NCI-H1694 (cell line): ENCODE results near the gene POM121C.
"Not testable (repeated sequence)": the region's sequence is repeated elsewhere in the genome, so short reads cannot be mapped to it uniquely, and the experiment has no call there.

Experiments used
- DNase-seq: peaks from one replicate; lab custom pipeline; 2025; lab: John Stamatoyannopoulos, UW

The POM121C gene

DNA sequence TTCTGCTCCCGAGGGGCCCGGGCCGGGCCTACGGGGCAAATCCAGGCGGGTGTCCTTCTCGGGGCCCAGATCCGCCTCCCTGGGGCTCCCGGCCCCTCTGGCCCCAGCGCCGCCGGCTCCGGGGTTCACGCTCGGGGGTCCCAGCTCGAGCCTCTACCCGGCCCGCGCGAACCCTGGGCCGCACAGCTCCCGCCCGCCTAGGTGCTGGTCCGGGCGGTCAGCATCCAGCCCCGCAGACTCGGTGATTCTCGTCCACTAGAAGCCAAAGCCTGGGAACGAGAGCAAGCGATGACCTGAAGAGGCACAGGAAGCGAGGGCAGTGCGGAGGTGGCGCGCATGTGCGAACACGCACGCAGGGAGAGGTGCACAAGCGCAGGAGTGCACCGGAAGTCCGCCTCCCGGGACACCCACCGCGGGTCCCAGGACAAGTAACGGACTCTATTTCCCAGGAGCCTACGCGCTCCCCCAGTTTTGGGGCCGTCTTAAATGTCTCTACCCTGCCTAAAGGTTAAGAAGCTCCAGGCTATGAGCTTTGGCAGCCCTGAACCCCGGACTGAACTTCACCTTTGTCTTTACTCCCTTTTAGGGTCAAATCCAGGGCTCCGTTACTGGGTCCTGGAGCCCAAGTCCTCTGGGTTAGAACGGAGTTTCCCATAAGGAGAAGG, at the start of gene POM121C:
Gene POM121C, minus strand, starts transcription at position 321 of the 665 bp plus-strand sequence. CDS start 44,803 bp downstream, outside the sequence.
- DNase-seq: peak; percentile 64

DNA sequence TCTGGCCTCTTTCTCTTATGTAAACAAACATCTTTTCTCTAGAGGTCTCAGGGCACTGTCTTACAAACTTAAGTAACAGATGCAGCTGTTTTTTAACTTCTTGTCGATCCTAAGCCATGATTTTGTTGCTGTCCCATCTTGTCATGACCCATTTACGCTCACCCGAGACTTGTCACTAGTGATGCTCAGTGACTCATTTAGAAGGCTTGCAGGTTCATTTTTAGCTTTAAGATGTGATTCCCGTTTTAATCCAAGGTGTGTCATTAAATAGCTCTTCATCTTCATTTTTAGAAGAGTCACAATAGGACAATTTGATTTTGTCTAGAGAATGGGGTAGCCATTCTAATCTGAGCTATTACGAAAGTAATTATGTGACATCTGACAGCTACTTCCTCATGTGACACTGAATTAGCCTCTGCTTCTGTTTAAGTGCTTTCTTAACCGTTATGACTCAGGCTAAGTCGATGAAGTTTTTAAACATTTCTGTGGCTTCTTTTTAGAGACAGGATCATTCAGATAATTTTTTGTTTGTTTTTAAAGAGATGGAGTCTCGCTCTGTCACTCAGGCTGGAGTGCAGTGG, 48.7 kb upstream of the POM121C start:
- DNase-seq: no peak

GRCh38 chr7:75533926-75534325, 47.8 kb upstream of the POM121C start:
- no peak for DNase-seq

GRCh38 chr7:75532639-75533038, 46.5 kb upstream of the POM121C start:
- DNase-seq: no peak

DNA sequence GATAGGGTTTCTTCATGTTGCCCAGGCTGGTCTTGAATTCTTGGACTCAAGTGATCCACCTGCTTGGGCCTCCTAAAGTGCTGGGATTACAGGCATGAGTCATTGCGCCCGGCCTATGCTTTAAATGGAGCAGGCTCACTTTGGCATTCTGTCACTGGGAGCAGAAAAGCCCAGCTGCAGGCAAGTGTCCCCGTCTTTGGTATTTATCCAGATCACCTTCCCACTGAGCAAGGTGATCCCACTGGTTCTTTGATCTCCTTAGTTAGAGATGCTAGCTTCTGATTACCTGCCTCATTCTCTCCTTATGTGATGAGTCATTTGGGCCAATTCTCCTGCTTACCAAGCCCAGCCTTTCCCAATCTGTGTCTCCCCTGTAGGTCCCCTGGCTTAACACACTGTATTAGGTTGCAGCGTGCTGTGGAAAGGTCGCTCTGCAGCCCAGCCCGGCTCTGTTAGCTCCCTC, 45.3 kb upstream of the POM121C start:
- DNase-seq: no peak

DNA sequence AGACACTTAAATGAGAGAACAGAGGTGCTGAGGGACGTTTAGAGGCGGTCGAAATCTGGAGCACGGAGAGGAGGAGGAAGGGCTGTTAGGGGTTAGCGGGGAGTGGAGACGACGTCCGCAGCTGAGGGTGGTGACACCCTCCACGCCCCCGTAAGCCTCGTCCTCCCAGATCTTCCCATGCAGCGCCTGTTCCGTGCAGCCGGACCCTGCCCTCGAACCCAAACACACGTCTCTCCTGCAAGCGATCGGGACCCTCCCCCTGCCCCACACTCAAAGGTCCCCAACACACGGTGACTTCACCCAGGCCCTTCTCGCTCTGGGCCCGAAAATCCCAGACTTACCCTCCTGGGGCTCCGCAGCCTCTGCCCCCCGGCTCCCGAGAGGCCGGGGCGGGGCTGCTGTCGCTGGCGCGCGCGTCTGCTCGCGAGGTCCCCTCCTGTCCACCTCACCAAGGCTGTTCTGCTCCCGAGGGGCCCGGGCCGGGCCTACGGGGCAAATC, 41.2 kb upstream of the POM121C start:
- not testable (repeated sequence) for DNase-seq

- DNase-seq: not testable (repeated sequence)
These were observed 35.6 kb upstream of the POM121C start for GRCh38 chr7:75521727-75522126.

GRCh38 chr7:75518842-75519241, 32.7 kb upstream of the POM121C start:
- DNase-seq: not testable (repeated sequence)

GRCh38 chr7:75509033-75509432, 22.9 kb upstream of the POM121C start:
- not testable (repeated sequence) for DNase-seq

DNA sequence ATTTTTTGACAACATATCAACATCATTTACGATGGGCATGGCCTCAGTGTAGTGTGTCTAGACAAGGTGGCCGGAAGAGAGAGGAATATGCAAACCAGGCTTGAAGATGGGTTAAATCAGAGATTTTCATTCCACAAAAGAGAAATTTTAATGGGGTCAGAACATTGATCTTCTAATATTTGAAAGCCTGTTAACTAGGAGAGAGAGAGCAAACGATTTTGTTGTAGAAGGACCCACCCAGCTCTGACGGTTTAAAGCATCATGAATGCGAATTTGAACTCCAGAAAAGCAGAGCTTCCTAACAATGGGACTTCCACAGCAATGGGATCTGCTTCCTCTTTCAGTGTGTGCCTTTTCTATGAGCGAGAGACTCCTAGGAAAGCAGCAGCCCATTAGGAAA, 5.9 kb upstream of the POM121C start, which contains the start of gene SPDYE5:
Gene SPDYE5, plus strand, starts transcription at position 301 of the 400 bp plus-strand sequence. CDS start 1,728 bp downstream, outside the sequence.
- not testable (repeated sequence) for DNase-seq

- not testable (repeated sequence) for DNase-seq
These were observed 632 bp downstream of the POM121C start for GRCh38 chr7:75485355-75485978.

- DNase-seq: not testable (repeated sequence)
These were observed 5.8 kb downstream of the POM121C start for GRCh38 chr7:75480313-75480712.

- not testable (repeated sequence) for DNase-seq
These were observed 8.6 kb downstream of the POM121C start for GRCh38 chr7:75477457-75477856.

DNA sequence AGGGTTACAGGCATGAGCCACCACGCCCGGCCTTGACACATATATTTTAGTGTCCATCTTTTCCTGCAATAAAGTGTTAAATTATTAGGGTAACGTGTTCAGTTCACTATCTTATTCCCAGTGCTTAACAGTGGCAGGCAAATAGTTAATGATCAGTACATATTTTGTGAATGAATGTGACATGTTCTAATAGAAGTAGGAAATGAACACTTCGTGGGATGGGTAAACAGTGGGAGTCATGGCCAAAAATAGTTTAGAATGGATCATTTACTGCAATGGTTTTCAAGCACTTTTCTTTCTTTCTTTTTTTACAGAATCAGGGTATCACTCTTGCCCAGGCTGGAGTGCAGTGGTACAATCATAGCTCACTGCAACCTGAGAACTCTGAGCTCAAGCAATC, 15.9 kb downstream of the POM121C start:
- not testable (repeated sequence) for DNase-seq

GRCh38 chr7:75460541-75460940, 25.6 kb downstream of the POM121C start:
- not testable (repeated sequence) for DNase-seq

DNA sequence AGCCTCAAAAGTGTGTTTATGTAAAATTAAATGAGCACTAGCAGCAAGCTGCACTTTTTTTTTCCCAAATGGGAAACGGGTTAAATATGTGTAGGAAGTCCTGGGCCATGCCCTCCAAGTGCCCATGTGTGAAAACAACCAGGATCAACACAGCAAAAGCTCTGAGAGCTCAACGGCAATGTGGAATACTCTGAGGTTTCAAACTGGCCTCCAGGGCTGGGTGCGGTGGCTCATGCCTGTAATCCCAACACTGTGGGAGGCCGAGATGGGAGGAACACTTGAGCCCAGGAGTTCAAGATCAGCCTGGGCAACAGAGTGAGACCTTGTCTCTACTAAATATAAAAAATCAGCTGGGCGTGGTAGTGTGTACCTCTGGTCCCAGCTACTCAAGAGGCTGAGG, 28.1 kb downstream of the POM121C start:
- not testable (repeated sequence) for DNase-seq

- DNase-seq: not testable (repeated sequence)
These were observed 29.7 kb downstream of the POM121C start for GRCh38 chr7:75456403-75456802.

- DNase-seq: not testable (repeated sequence)
These were observed 33.6 kb downstream of the POM121C start for GRCh38 chr7:75452494-75452955.

DNA sequence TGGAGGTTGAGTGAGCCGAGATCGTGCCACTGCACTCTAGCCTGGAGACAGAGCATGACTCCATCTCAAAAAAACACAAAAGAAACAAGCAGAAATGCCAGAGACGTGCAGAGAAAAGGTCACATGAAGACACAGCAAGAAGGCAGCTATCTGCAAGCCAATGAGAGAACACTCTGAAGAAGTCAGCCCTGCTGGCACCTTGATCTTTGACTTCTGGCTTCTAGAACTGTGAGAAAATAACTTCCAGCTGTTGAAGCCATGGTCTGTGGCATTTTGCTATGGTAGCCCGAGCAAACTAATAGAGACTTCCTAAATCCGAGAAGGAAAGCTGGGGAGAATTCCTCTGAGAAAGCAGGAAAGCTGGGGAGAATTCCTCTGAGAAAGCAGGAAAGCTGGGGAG, 36.2 kb downstream of the POM121C start:
- DNase-seq: not testable (repeated sequence)

GRCh38 chr7:75442465-75443111, 43.5 kb downstream of the POM121C start:
- DNase-seq: not testable (repeated sequence)

DNA sequence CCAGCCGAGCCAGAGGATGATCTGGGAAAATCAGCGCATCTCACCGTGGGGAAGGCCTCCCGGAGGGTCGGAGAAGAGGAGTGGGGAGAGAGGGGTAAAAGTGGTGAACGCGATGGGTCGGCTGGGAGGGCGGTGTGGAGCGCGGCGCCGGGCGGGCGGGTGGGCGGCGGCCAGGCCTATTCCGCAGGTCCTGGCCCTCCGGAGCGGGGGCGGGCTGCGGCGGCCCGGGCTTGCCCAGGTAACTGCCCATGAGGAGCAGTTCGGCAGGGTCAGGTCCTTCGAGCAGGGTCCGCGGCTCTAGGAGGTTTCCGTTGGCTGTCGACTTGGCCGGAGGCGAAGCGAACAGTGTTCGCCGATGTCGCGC, 44.0 kb downstream of the POM121C start:
- DNase-seq: not testable (repeated sequence)

DNA sequence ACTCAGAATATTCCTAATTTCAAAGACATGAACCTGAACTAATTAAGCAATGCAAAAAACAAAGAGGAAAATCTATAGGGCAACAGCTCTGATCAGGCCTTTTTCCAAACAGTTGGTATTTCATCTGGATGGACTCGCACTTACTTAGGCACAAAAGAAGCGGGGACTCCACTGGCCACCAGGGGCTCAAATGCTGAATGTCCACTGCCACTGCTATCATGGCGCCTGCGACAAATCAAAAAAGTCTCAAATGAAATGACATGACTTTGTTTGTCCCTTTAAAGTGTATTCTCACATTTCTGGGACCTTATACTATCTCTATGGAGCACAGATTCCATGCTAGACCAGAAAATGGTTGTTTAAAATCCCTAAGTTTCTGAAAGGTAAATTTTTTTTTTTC, 47.1 kb downstream of the POM121C start:
- not testable (repeated sequence) for DNase-seq
